ENCODE results near the gene NTN1.

GRCh38 chr17:9021158-9021991, at the start of gene NTN1:
- TF ChIP-seq CTCF (IDR thresholded peaks at IDR 0.05) (no peak), POLR2A (IDR thresholded peaks at IDR 0.05) (no peak)

All from adrenal gland (tissue), 5 donors.